ENCODE data around the gene FLAD1.
"Not testable (repeated sequence)": the region's sequence is repeated elsewhere in the genome, so short reads cannot be mapped to it uniquely, and the experiment has no call there.

The FLAD1 gene

GRCh38 chr1:154989195-154989860 lies 6.2 kb downstream of the FLAD1 start:
- WGBS, 2 experiments, result 87 to 94% methylated on average over 3 of the region's 3 CpGs
- Histone ChIP-seq H3K36me3 (ENCODE audit: control insufficient read depth, insufficient read depth, low read length) (peaks cover 34% of the 10 kb centered on the region), H3K4me1 (ENCODE audit: control insufficient read depth, insufficient read depth, low read length) (peaks cover 6% of the 10 kb centered on the region), H3K27ac (ENCODE audit: insufficient read depth, low read depth, low read length, poor library complexity, severe bottlenecking) (no peak overlapping the region), H3K9me3 (ENCODE audit: control insufficient read depth, low read length) (no peaks in the 10 kb centered on the region), H3K27me3 (ENCODE audit: control insufficient read depth, insufficient read depth, low read length, poor library complexity, severe bottlenecking) (no peaks in the 10 kb centered on the region), H3K4me3 (ENCODE audit: insufficient read depth, low read depth, low read length) (no peak overlapping the region)

- Histone ChIP-seq H3K36me3 (ENCODE audit: control insufficient read depth, insufficient read depth, low read length) (peaks cover 34% of the 10 kb centered on the region), H3K9me3 (ENCODE audit: control insufficient read depth, low read length) (no peaks in the 10 kb centered on the region), H3K27me3 (ENCODE audit: control insufficient read depth, insufficient read depth, low read length, poor library complexity, severe bottlenecking) (no peaks in the 10 kb centered on the region), H3K4me1 (ENCODE audit: control insufficient read depth, insufficient read depth, low read length) (no peaks in the 10 kb centered on the region), H3K4me3 (ENCODE audit: insufficient read depth, low read depth, low read length) (no peak overlapping the region), H3K27ac (ENCODE audit: insufficient read depth, low read depth, low read length, poor library complexity, severe bottlenecking) (no peak overlapping the region)
- WGBS, 2 experiments, result 92 to 94% methylated on average over 8 of the region's 8 CpGs
Measured at GRCh38 chr1:154990276-154990675, 7.1 kb downstream of the FLAD1 start.

GRCh38 chr1:154992721-154993571 lies 9.8 kb downstream of the FLAD1 start:
- no peak overlapping the region for H3K27ac ChIP-seq (ENCODE audit: insufficient read depth, low read depth, low read length, poor library complexity, severe bottlenecking)
- no peak overlapping the region for H3K4me3 ChIP-seq (ENCODE audit: insufficient read depth, low read depth, low read length)
- no peaks in the 10 kb centered on the region for H3K9me3 ChIP-seq (ENCODE audit: control insufficient read depth, low read length)
- no peaks in the 10 kb centered on the region for H3K27me3 ChIP-seq (ENCODE audit: control insufficient read depth, insufficient read depth, low read length, poor library complexity, severe bottlenecking)
- peaks cover 30% of the 10 kb centered on the region for H3K36me3 ChIP-seq (ENCODE audit: control insufficient read depth, insufficient read depth, low read length)
- WGBS, 2 experiments, result 89 to 92% methylated on average over 14 of the region's 14 CpGs
- no peaks in the 10 kb centered on the region for H3K4me1 ChIP-seq (ENCODE audit: control insufficient read depth, insufficient read depth, low read length)

DNA sequence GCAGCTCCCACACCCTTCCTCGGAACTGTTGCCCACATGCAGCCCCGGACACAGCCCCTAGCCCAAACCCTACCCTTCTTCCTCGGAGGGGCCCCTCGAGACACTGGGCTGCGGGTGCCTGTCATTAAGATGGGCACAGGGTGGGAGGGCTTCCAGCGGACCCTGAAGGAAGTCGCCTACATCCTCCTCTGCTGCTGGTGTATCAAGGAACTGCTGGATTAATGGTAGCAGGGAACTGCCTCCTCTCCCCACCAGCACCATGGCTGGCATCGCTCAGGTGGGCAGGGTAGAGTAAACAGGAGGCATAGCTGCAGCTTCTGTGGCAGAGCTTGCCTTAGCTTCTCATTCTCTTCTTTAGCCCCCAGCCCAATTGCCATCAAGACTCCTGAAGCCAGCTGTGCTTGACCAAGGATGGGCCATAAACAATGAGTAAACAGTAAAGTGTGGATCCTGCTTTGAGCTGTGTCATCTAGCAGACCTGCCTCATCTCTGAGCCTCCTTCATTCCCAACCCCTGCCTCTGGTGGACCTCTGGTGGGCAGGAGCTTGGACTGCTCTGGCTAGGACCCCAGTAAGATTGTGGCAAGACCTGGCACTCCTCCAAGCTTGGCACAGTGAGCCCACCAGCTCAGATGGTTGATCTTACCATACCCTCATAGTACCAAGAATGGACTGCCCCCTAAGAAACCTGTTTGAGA lies 10.6 kb downstream of the FLAD1 start, which contains the start of gene LENEP:
TSS of gene LENEP (plus strand) at position 15 of the 697 bp plus-strand sequence. CDS start at position 37, 22 bp downstream.
- Histone ChIP-seq H3K4me3 (ENCODE audit: insufficient read depth, low read depth, low read length) (no peak within 1 kb of the TSS), H3K27ac (ENCODE audit: insufficient read depth, low read depth, low read length, poor library complexity, severe bottlenecking) (no peak within 1 kb of the TSS), H3K27me3 (ENCODE audit: control insufficient read depth, insufficient read depth, low read length, poor library complexity, severe bottlenecking) (no peaks in the 10 kb centered on the region), H3K36me3 (ENCODE audit: control insufficient read depth, insufficient read depth, low read length) (peaks cover 23% of the 10 kb centered on the region), H3K4me1 (ENCODE audit: control insufficient read depth, insufficient read depth, low read length) (no peaks in the 10 kb centered on the region), H3K9me3 (ENCODE audit: control insufficient read depth, low read length) (no peaks in the 10 kb centered on the region)
- 91 to 92% methylated on average over 8 of the region's 8 CpGs for WGBS, 2 experiments

GRCh38 chr1:154994269-154994587 lies 11.1 kb downstream of the FLAD1 start:
- no peaks in the 10 kb centered on the region for H3K27me3 ChIP-seq (ENCODE audit: control insufficient read depth, insufficient read depth, low read length, poor library complexity, severe bottlenecking)
- peaks cover 18% of the 10 kb centered on the region for H3K36me3 ChIP-seq (ENCODE audit: control insufficient read depth, insufficient read depth, low read length)
- no peak overlapping the region for H3K27ac ChIP-seq (ENCODE audit: insufficient read depth, low read depth, low read length, poor library complexity, severe bottlenecking)
- 94 to 98% methylated on average over 1 of the region's 1 CpG for whole genome bisulfite sequencing, 2 experiments
- H3K4me3 ChIP-seq (ENCODE audit: insufficient read depth, low read depth, low read length), result no peak overlapping the region
- H3K9me3 ChIP-seq (ENCODE audit: control insufficient read depth, low read length), result no peaks in the 10 kb centered on the region
- H3K4me1 ChIP-seq (ENCODE audit: control insufficient read depth, insufficient read depth, low read length), result no peaks in the 10 kb centered on the region

- 94 to 96% methylated on average over 3 of the region's 3 CpGs for WGBS, 2 experiments
- Histone ChIP-seq H3K27ac (ENCODE audit: insufficient read depth, low read depth, low read length, poor library complexity, severe bottlenecking) (no peak overlapping the region), H3K36me3 (ENCODE audit: control insufficient read depth, insufficient read depth, low read length) (peaks cover 14% of the 10 kb centered on the region), H3K27me3 (ENCODE audit: control insufficient read depth, insufficient read depth, low read length, poor library complexity, severe bottlenecking) (no peaks in the 10 kb centered on the region), H3K4me1 (ENCODE audit: control insufficient read depth, insufficient read depth, low read length) (no peaks in the 10 kb centered on the region), H3K9me3 (ENCODE audit: control insufficient read depth, low read length) (no peaks in the 10 kb centered on the region), H3K4me3 (ENCODE audit: insufficient read depth, low read depth, low read length) (no peak overlapping the region)
Measured at GRCh38 chr1:154994591-154994990, 11.4 kb downstream of the FLAD1 start.

- H3K27ac ChIP-seq (ENCODE audit: insufficient read depth, low read depth, low read length, poor library complexity, severe bottlenecking); H3K4me1 ChIP-seq (ENCODE audit: control insufficient read depth, insufficient read depth, low read length); H3K4me3 ChIP-seq (ENCODE audit: insufficient read depth, low read depth, low read length); H3K36me3 ChIP-seq (ENCODE audit: control insufficient read depth, insufficient read depth, low read length); H3K9me3 ChIP-seq (ENCODE audit: control insufficient read depth, low read length); H3K27me3 ChIP-seq (ENCODE audit: control insufficient read depth, insufficient read depth, low read length, poor library complexity, severe bottlenecking): not testable (repeated sequence)
- 77 to 91% methylated on average over 10 to 12 of the region's 13 CpGs for WGBS, 2 experiments
Measured at GRCh38 chr1:154995301-154995983, 12.3 kb downstream of the FLAD1 start.

GRCh38 chr1:154996966-154997701 lies 14.0 kb downstream of the FLAD1 start:
- Histone ChIP-seq H3K4me1 (ENCODE audit: control insufficient read depth, insufficient read depth, low read length) (no peaks in the 10 kb centered on the region), H3K4me3 (ENCODE audit: insufficient read depth, low read depth, low read length) (no peak overlapping the region), H3K27me3 (ENCODE audit: control insufficient read depth, insufficient read depth, low read length, poor library complexity, severe bottlenecking) (no peaks in the 10 kb centered on the region), H3K9me3 (ENCODE audit: control insufficient read depth, low read length) (no peaks in the 10 kb centered on the region), H3K36me3 (ENCODE audit: control insufficient read depth, insufficient read depth, low read length) (no peaks in the 10 kb centered on the region), H3K27ac (ENCODE audit: insufficient read depth, low read depth, low read length, poor library complexity, severe bottlenecking) (no peak overlapping the region)
- WGBS, 2 experiments, result 88 to 89% methylated on average over 15 of the region's 15 CpGs

DNA sequence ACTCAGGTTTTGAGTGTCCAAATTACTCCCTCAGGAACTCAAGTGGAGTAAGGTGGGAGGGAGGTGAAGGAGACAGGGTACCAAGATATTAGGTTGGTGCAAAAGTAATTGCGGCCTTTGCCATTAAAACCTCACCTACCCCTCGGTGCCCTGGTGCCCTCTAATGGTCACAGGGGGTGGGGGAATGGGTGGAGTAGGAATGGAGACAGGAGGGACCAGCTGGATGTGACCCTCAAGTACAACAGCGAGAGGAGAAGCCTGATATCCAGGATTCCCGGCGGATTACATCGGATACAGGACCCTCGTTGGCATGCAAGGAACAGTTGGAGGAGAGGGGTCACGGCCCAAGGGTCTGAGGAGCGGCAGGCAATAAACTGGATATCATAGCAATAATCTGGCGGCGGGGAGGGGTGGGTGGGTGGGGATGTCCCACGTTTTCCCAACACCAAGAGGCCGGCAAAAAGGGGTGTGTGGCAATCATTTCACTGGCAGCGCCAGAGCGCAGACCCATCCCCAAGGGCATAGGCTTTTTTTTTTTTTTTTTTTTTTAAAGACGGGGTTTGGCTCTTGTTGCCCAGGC lies 15.1 kb downstream of the FLAD1 start:
- H3K4me3 ChIP-seq (ENCODE audit: insufficient read depth, low read depth, low read length), result no peak overlapping the region
- H3K27ac ChIP-seq (ENCODE audit: insufficient read depth, low read depth, low read length, poor library complexity, severe bottlenecking), result no peak overlapping the region
- H3K9me3 ChIP-seq (ENCODE audit: control insufficient read depth, low read length), result no peaks in the 10 kb centered on the region
- H3K4me1 ChIP-seq (ENCODE audit: control insufficient read depth, insufficient read depth, low read length), result no peaks in the 10 kb centered on the region
- no peaks in the 10 kb centered on the region for H3K36me3 ChIP-seq (ENCODE audit: control insufficient read depth, insufficient read depth, low read length)
- 92 to 96% methylated on average over 14 to 16 of the region's 16 CpGs for WGBS, 2 experiments
- no peaks in the 10 kb centered on the region for H3K27me3 ChIP-seq (ENCODE audit: control insufficient read depth, insufficient read depth, low read length, poor library complexity, severe bottlenecking)

Measured in ectodermal cell (in vitro differentiated cells).